Neural cell (in vitro differentiated cells): ENCODE measurements around the gene LRCH1. TPM values are rescaled to one million over a fixed set of nuclear protein-coding genes. Genes with fewer than 3 reads are reported as not detected.

Experiments used
- H2AFZ ChIP-seq: fragments of 200-600, 300-800 bp; sonication (generic), shearing (Covaris generic); 2 replicates; pipeline ENCODE4 v1.6.0; 2014; ENCODE audit warnings: low read depth, mild to moderate bottlenecking, antibody characterized with exemption, low read length, moderate library complexity
- H3F3A ChIP-seq: fragments of 200-600 bp; shearing (Covaris generic); 2 replicates; pipeline ENCODE4 v1.6.1; 2016; ENCODE audit warnings: mild to moderate bottlenecking, moderate library complexity, mixed read lengths, antibody characterized with exemption, low read length; ENCODE audit not compliant: insufficient read depth, poor library complexity, severe bottlenecking
- H3K27ac ChIP-seq: fragments of 200-600, 300-800 bp; sonication (generic), shearing (Covaris generic); 2 replicates; pipeline ENCODE4 v1.5.1; 2014; ENCODE audit warnings: mild to moderate bottlenecking, low read length, moderate library complexity
- H3K27me3 ChIP-seq: fragments of 300-800, 200-600 bp; sonication (generic), shearing (Covaris generic); 2 replicates; pipeline ENCODE4 v1.6.0; 2014; ENCODE audit warnings: mild to moderate bottlenecking, low read depth, low read length, moderate library complexity; ENCODE audit not compliant: insufficient read depth
- H3K36me3 ChIP-seq: fragments of 300-800, 200-600 bp; sonication (generic), shearing (Covaris generic); 2 replicates; pipeline ENCODE4 v1.5.1; 2014; ENCODE audit warnings: mild to moderate bottlenecking, antibody characterized with exemption, low read length, moderate library complexity; ENCODE audit not compliant: insufficient read depth
- H3K4me2 ChIP-seq: fragments of 300-800, 200-600 bp; sonication (generic), shearing (Covaris generic); 2 replicates; pipeline ENCODE4 v1.6.0; 2014; ENCODE audit warnings: mild to moderate bottlenecking, low read length
- H3K4me3 ChIP-seq: fragments of 300-800, 200-600 bp; sonication (generic), shearing (Covaris generic); 2 replicates; pipeline ENCODE4 v1.5.1; 2014; ENCODE audit warnings: mild to moderate bottlenecking, low read length, moderate library complexity
- H3K79me2 ChIP-seq: fragments of 200-600 bp; shearing (Covaris generic); replicated peaks from 2 replicates; pipeline ENCODE4 v1.6.0; 2014; ENCODE audit warnings: mild to moderate bottlenecking, low read length, moderate library complexity; ENCODE audit not compliant: insufficient read depth
- H3K9ac ChIP-seq: fragments of 300-800, 200-600 bp; sonication (generic), shearing (Covaris generic); 2 replicates; pipeline ENCODE4 v1.6.1; 2016; ENCODE audit warnings: mild to moderate bottlenecking, low read length, mixed read lengths
- H3K9me2 ChIP-seq: fragments of 200-600 bp; shearing (Covaris generic); 2 replicates; pipeline ENCODE4 v1.6.1; 2016; ENCODE audit warnings: mild to moderate bottlenecking, low read length, mixed read lengths; ENCODE audit not compliant: insufficient read depth
- H3K9me3 ChIP-seq: fragments of 200-600, 300-800 bp; sonication (generic), shearing (Covaris generic); 2 replicates; pipeline ENCODE4 v1.6.1; 2016; ENCODE audit warnings: mild to moderate bottlenecking, mixed run types, low read length, moderate library complexity, mixed read lengths
- H4K20me1 ChIP-seq: fragments of 200-600 bp; shearing (Covaris generic); 2 replicates; pipeline ENCODE4 v1.6.1; 2016; ENCODE audit warnings: mild to moderate bottlenecking, mixed run types; ENCODE audit not compliant: insufficient read depth
- CTCF ChIP-seq: fragments of 450-650 bp; IDR thresholded peaks from 2 replicates; pipeline ENCODE4 v1.5.1; 2014; ENCODE audit warnings: antibody characterized with exemption, mild to moderate bottlenecking, moderate library complexity; ENCODE audit not compliant: poor library complexity, severe bottlenecking
- EP300 ChIP-seq: fragments of 450-650 bp; conservative IDR thresholded peaks from 2 replicates; pipeline ENCODE4 v1.6.1; 2014; ENCODE audit warnings: antibody characterized with exemption, mild to moderate bottlenecking, moderate library complexity; ENCODE audit not compliant: poor library complexity, severe bottlenecking
- EZH2 ChIP-seq: fragments of 200-600, 300-800 bp; shearing (Covaris generic), sonication (generic); IDR thresholded peaks from 2 replicates; pipeline ENCODE4 v1.6.1; 2014; ENCODE audit warnings: antibody characterized with exemption, low read length, borderline replicate concordance, mild to moderate bottlenecking; ENCODE audit not compliant: insufficient read depth, poor library complexity, severe bottlenecking
- MXI1 ChIP-seq: fragments of 450-650 bp; conservative IDR thresholded peaks from 2 replicates; pipeline ENCODE4 v1.6.1; 2014; ENCODE audit warnings: antibody characterized with exemption, mild to moderate bottlenecking; ENCODE audit not compliant: poor library complexity, severe bottlenecking
- POLR2AphosphoS5 ChIP-seq: IDR thresholded peaks from 2 replicates; pipeline ENCODE4 v1.6.1; 2012
- RAD21 ChIP-seq: fragments of 450-650 bp; conservative IDR thresholded peaks from 2 replicates; pipeline ENCODE4 v1.6.1; 2014; ENCODE audit warnings: antibody characterized with exemption, mild to moderate bottlenecking, moderate library complexity
- REST ChIP-seq: IDR thresholded peaks from 2 replicates; pipeline ENCODE4 v1.6.1; 2012; ENCODE audit warnings: borderline replicate concordance
- SMC3 ChIP-seq: fragments of 450-650 bp; conservative IDR thresholded peaks from 2 replicates; pipeline ENCODE4 v1.6.1; 2014; ENCODE audit warnings: antibody characterized with exemption, mild to moderate bottlenecking, moderate library complexity; ENCODE audit not compliant: poor library complexity
- TAF1 ChIP-seq: IDR thresholded peaks from 2 replicates; pipeline ENCODE4 v1.6.1; 2012; ENCODE audit warnings: low read depth
- polyA plus RNA-seq: library from polyadenylated mRNA; depleted of rRNA; stranded (reverse); fragments of >200 nt; gene quantifications from 2 replicates; pipeline ENCODE4 v1.2.3, GENCODE V29; 2014

Gene LRCH1
- polyA plus RNA-seq, 1 donor from 2014 or later: 15.4 TPM

DNA sequence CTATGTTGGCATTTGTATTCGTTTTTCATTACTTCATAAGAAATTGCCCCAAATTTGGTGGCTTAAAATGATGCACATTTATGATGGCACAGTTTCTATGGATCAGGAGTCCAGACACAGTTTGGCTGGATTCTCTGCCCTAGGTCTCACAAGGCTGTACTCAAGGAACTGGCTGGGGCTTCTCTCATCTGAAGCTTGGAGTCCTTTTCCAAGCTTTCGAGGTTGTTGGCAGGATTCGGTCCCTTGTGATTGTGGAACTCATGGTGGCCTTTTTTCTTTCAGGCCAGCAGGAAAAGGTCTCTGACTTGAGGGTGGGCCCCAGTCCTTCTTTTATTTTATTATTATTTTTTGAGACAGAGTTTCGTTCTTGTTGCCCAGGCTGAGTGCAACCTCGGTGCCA is 23.8 kb downstream of the LRCH1 start:
- Histone ChIP-seq H3F3A (no peaks in the 10 kb centered on the region), H3K9ac (no peak overlapping the region)

More for the DNA sequence above, 23.8 kb downstream of the LRCH1 start:
- Histone ChIP-seq H3K4me3 (no peak overlapping the region), H3K4me2 (no peak overlapping the region), H2AFZ (no peak overlapping the region), H3K9me2 (no peaks in the 10 kb centered on the region), H4K20me1 (no peaks in the 10 kb centered on the region), H3K27me3 (no peaks in the 10 kb centered on the region), H3K27ac (no peak overlapping the region), H3K9me3 (no peaks in the 10 kb centered on the region), H3K79me2 (peaks cover 11% of the 10 kb centered on the region), H3K36me3 (no peaks in the 10 kb centered on the region)
- TF ChIP-seq EP300 (no peak), REST (no peak), MXI1 (no peak), RAD21 (no peak), POLR2AphosphoS5 (no peak), TAF1 (no peak), EZH2 (no peak), CTCF (no peak), SMC3 (no peak)
